Cerebellar nuclear complex (tissue), 1 donor: Measurements from ENCODE around the gene SPDYE6.
"Not testable (repeated sequence)": the region's sequence is repeated elsewhere in the genome, so short reads cannot be mapped to it uniquely, and the experiment has no call there.

Source experiments
- DNase-seq, 2 experiments: peaks; one replicate each; lab custom pipeline; 2025; lab: John Stamatoyannopoulos, UW

The SPDYE6 gene

DNA sequence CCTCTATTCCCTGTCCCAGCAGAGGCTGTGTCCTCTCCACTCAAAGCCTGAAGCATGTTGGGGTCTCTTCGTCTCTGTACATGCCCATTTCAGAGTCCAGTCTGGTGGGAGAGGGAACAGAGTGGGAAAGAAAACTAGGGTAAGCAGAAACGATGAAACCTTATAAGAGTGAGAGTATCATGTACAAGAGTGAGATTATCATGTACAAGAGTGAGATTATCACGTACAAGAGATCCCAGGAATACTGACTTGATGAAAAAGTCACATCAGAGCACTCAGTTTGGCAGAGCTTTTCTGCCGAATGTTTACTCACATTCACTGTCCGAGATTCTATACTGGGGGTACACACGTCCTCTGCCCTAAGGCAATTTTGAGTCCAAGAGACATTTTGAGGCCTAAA lies at the start of gene SPDYE6:
SPDYE6 (minus strand) TSS at position 101 of the 400 bp plus-strand sequence. CDS start 421 bp downstream, outside the sequence.
- not testable (repeated sequence) for DNase-seq

- DNase-seq, result not testable (repeated sequence)
Observed at GRCh38 chr7:102404862-102405188, 48.6 kb upstream of the SPDYE6 start.

DNA sequence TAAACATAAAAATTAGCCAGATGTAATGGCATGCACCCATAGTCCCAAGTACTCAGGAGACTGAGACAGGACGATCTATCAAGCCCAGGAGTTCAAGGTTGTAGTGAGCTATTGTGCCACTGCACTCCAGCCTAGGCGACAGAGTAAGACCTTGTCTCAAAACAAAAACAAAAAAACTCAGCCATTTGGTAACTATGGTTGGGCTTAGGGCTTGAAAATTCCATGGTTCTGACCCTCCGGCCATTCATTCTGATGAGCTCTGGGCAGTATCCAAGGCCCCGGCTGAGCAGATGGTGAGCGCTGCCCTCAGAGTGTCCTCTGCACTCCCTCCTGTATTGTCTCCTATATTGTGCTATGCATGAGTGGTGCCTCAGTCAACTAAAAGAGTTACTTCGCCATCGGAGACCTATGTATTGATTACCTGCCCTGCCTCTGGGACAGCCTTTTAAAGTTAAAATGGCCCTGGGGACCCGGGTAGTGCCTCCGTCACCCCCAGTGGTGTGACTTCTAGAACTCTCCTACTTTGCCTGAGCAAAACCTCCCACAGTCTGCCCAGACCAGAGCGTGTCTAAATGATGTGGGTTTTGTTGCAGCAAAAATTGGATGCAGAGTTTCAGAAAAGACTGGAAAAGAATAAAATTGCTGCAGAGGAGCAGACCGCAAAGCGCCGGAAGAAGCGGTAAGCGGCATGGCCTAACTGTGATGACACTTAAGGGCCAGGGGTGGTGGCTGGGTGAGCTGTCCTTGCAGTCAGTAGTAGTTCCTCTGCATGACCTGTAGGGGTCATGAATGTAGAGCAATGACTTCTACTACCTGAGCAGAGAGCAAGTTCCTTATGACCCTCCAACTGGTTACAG lies 48.0 kb upstream of the SPDYE6 start:
- peak; percentile 17 to 41 for DNase-seq

DNA sequence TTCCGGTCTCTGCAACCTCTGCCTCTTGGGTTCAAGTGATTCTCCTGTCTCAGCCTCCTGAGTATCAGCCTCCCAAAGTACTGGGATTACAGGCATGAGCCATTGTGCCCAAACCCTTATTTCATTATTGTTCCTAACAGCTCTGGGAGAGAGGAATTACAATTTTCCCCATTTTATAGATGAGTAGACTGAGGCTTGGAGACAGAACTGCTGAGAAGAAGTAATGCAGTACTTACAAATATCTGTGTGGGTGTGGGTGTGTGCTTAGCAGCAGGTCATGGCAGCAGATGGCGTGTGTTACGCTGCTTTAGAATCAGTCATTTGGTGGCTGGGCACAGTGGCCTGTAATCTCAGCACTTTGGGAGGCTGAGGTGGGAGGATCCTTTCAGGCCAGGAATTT lies 47.3 kb upstream of the SPDYE6 start:
- no peak for DNase-seq

DNA sequence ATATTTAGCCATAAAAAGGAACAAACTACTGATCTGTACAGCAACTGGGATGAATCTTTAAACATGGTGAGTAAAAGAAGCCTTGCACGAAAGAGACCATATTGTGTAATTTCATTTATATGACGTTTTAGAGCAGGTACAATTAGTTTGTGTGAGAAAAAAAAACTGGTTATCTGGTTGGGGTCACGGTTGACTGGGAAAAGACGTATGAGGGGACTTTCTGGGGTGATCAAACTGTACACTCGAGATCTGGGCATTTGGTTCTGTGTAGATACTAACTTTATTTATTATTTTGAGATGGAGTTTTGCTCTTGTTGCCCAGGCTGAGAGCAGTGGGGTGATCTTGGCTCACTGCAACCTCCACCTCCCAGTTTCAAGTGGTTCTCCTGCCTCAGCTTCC lies 44.1 kb upstream of the SPDYE6 start:
- no peak for DNase-seq

- no peak for DNase-seq
Observed at GRCh38 chr7:102398543-102398942, 42.3 kb upstream of the SPDYE6 start.

DNA sequence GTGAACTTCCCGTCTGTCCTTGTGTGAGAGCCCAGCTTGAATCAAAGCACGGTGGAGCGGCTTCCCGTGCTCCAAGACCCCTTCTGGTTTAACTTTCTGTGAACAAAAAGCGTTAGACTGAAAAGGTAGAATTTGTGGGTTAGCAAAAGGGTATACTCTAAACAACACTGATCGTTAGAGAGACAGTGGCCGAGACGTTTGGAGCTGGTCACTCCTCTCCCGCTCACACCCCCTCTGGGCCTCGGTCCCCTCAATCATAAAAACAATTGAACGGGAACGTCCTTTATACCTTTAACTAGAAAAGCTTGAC lies 40.4 kb upstream of the SPDYE6 start:
- no peak for DNase-seq

DNA sequence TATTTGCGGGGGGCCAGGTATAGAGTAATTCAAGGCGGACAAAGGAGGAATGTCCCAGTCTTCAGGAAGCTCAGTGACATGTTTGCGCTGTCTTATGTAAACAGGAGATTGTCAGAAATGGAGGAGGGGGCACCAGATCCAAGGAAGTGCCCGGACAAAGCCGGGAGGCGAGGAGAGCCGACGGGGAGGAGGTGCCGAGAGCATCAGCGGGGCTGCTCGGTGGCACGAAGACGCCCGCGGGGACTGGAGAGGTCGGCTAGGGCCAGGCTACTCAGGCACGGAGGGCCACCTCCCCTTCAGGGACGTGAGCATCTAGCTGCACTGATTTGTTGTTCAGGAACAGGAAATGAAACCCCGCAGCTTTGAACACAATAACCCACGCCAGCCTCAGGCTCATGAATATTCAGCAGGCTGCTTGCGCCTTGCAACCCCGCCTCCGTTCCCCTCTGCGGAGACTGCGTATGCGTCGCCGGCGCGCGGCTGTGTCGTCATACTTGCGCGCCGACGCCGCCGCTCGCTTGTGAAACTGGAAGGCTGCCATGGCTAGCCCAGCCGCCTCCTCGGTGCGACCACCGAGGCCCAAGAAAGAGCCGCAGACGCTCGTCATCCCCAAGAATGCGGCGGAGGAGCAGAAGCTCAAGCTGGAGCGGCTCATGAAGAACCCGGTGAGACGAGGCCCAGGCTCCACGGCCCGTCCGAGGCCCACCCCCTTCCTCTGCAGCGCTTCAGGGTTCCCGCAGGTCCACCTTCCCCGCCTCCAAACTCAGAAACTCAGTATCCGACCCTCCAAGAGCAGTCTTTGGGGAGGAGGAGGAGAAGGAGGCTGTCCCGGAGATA lies 39.8 kb upstream of the SPDYE6 start, which contains the start of gene PRKRIP1:
PRKRIP1 (plus strand) TSS at position 491 of the 837 bp plus-strand sequence; CDS start at position 540, 49 bp downstream.
- DNase-seq, result peak; percentile 53 to 90

DNA sequence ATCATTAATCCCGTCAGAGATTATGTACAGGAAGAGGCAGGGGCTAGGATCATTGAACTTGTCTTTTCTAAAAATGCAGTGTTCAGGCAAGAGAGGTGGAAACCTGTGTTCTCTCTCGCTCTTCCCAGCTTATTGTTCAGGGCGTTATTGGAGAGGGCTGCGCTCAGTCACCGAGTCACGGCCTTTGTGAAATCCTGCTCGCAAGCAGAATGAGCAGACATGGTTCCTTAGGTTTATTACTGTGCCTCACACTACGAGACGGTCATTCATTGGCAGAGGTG lies 39.3 kb upstream of the SPDYE6 start:
- DNase-seq, result no peak

- no peak for DNase-seq
Observed at GRCh38 chr7:102393467-102393866, 37.2 kb upstream of the SPDYE6 start.

DNA sequence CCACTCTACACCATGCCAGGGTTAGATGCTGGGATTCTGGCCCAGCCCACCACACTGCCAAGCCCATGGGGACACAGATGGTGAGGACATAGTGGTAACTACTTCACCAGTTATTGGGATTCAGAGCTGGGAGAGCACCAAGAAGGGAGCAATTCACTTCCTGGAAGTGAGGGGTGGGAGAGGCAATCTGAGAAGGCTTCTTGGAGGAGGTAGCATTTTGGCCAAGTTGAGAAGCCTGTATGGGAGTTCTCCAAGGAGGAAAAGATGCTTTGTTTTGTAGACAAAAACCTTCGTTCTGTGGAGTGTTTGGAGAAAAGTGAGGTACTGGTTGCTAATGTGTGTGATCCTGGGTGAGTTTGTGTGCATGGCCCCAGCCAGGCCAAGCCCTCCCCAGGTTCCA lies 36.1 kb upstream of the SPDYE6 start:
- no peak for DNase-seq

GRCh38 chr7:102390697-102391484 lies 34.6 kb upstream of the SPDYE6 start:
- DNase-seq, result peak; percentile 37 to 59

DNA sequence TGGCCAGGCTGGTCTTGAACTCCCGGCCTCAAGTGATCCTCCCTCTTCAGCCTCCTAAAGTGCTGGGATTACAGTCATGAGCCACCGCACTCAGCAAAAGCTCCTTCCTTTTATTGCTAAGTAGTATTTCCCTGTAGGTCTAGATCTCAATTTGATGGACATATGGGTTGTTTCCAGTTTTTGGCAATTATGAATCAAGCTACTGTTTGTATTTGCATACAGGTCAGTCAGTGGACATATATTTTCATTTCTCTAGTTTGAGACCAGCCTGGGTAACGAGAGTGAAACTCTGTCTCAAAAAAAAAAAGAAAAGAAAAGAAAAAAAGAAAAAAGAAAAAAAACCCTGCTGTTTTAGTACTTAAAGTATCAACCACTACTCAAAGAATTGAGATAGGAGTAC lies 33.6 kb upstream of the SPDYE6 start:
- no peak for DNase-seq

- no peak for DNase-seq
Observed at GRCh38 chr7:102387064-102387463, 30.8 kb upstream of the SPDYE6 start.

GRCh38 chr7:102381696-102382425 lies 25.6 kb upstream of the SPDYE6 start:
- DNase-seq, result not testable (repeated sequence)

DNA sequence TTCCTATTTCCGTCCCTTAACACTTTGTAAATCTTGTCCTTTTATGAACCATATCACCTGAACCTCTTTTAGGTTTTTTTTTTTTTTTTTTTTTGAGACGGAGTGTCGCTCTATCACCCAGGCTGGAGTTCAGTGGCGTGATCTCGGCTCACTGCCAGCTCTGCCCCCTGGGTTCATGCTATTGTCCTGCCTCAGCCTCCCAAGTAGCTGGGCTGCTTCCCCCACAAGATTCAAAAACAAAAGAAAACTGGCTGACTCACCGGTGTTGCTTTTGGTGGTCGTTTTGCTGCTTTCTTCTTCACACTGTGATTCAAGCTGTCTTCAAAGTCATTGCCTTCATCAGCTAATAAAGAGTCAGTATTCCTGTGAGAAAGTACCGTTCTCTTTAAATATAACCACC lies 24.6 kb upstream of the SPDYE6 start:
- not testable (repeated sequence) for DNase-seq

DNA sequence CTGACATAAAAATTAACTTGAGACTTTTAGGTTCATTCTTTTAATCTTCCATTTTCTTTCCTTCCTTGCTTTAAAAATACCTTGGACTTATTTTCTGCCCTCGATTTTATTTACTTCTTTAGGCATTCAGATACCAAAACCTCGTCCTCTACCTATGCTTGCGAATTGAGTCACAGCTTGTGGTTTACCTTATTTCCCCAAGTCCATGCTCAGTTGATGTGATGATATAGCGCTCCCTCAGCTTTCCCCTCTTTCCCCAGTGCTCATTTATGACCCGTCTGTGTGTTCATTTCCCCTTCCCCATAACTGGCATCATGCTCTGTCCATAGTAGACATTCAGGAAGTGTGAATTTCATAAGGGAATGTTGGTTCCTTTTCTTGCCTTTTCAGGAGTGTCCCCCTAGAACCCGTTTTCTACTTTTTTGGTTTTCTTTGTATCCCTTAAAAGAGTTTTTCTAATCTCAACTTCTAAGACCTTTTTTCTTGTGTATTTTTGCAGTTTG lies 20.8 kb upstream of the SPDYE6 start:
- no peak for DNase-seq

DNA sequence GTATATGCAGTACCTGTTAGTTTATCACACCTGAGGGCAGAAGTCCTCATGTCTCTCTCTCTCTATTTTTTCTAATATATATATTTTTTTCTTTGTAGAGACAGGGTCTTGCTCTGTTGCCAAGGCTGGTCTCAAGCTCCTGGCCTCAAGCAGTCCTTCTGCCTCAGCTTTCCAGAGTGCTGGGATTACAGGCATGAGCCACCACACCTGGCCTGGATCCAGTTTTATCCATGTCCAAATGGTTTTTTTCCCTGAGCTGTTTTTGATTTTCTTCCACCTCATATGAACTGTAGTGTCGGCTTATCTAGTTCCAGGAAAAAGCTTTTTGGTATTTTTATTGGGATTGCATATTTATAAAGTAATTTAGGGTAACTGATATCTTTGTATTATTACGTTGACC lies 16.6 kb upstream of the SPDYE6 start:
- peak in 1 of 2 experiments; percentile 6 for DNase-seq

DNA sequence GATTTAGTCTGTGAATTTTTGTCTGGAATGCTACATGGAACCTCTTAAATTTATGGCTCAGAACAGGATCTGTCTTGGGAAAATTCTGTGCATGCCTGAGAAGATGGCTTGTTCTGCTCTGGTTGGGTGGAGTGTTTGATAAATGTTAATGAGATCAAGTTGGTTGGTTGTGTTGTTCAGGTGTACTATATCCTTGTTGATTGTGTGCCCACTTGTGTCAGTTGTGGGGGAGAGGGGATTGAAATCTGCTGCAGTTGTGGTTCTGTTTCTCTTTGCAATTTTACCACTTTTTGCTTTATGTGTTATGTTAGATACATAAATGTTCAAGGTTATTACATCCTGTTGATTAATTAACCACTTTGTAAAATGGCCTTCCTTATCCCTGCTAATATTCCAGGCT lies 13.8 kb upstream of the SPDYE6 start:
- DNase-seq, result not testable (repeated sequence)

DNA sequence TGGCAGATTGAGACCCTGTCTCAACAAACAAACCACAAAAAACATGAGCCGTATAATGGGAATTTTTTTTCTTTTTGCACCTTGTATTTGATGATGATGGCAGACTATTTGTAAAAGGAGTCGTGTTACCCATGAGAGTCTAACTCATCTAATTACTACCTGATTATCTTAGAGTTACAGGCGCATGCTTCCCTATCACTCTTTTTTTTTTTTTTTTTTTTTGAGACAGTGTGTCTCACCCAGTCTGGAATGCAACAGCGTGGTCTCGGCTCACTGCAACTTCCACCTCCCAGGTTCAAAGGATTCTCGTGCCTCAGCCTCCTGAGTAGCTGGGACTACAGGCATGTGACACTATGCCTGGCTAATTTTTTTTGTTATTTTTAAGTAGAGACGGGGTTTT lies 9.1 kb upstream of the SPDYE6 start:
- not testable (repeated sequence) for DNase-seq

DNA sequence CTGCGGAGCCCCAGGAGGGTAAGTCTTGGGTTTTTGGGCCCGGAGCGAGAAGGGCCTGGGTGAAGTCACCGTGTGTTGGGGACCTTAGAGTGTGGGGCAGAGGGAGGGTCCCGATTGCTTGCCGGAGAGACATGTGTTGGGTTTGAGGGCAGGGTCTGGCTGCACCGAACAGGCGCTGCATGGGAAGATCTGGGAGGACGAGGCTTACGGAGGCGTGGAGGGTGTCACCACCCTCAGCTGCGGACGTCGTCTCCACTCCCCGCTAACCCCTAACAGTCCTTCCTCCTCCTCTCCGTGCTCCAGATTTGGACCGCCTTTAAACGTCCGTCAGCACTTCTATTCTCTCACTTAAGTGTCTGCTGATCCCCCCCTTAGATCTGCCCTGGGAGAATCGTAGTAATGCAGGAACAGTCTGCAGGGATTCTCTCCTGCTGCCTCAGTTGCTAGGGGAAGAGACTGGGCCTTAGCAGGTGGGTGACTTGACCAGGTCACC lies 8.2 kb upstream of the SPDYE6 start:
- not testable (repeated sequence) for DNase-seq
